ENCODE results near the gene FUT9.
"Not testable (repeated sequence)": the region's sequence is repeated elsewhere in the genome, so short reads cannot be mapped to it uniquely, and the experiment has no call there.

Gene FUT9

GRCh38 chr6:96186094-96186493 is 170.3 kb downstream of the FUT9 start:
- no peak for DNase-seq (ENCODE audit: low read depth in 2 of 2)

GRCh38 chr6:96186516-96187195 is 170.9 kb downstream of the FUT9 start:
- no peak for DNase-seq (ENCODE audit: low read depth in 2 of 2)

GRCh38 chr6:96194675-96195074 is 178.9 kb downstream of the FUT9 start:
- DNase-seq (ENCODE audit: low read depth in 2 of 2): no peak

- DNase-seq (ENCODE audit: low read depth in 2 of 2): no peak
Observed at GRCh38 chr6:96195272-96195671, 179.5 kb downstream of the FUT9 start.

- DNase-seq (ENCODE audit: low read depth in 2 of 2): no peak
Observed at GRCh38 chr6:96196633-96197032, 180.9 kb downstream of the FUT9 start.

DNA sequence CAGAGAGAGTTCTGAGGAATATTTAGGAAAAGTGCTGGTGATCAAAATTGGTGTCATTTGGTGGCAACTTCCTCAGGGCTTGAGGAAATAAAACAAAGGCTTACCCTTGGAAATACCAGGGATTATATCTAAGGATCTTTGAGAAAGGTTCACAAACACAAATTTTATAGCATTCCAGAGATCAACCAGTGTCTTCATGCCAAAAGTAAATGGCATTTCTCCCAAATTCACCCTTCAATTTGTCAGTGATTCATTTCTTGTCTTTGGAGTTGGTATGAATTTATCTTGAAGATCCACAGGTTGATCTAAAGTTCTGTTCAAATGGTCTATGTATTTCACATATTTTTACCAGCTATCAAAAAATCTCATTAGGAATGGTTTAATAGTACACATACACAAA is 181.5 kb downstream of the FUT9 start:
- no peak for DNase-seq (ENCODE audit: low read depth in 2 of 2)

- no peak for DNase-seq (ENCODE audit: low read depth in 2 of 2)
Observed at GRCh38 chr6:96202571-96202970, 186.8 kb downstream of the FUT9 start.

- no peak for DNase-seq (ENCODE audit: low read depth in 2 of 2)
Observed at GRCh38 chr6:96211341-96211740, 195.6 kb downstream of the FUT9 start.

DNA sequence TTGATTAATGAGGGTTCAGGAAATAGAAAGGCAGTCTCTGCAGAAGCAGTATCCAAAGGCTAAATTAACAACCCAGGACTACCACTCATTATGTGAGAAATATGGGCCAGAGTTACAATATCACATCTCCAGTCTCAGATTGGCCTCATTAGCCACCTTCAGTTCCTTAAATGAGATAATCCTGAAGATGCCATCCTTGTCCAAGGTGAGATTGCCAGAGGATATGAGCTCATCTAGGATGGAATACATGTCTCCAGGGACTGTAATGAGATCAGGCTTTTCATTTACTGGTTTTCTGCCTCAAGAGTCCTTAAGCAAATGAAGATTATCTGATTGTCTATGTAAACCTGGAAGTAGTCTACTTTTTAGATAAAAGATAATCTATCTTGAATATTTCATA is 196.3 kb downstream of the FUT9 start:
- no peak for DNase-seq (ENCODE audit: low read depth in 2 of 2)

DNA sequence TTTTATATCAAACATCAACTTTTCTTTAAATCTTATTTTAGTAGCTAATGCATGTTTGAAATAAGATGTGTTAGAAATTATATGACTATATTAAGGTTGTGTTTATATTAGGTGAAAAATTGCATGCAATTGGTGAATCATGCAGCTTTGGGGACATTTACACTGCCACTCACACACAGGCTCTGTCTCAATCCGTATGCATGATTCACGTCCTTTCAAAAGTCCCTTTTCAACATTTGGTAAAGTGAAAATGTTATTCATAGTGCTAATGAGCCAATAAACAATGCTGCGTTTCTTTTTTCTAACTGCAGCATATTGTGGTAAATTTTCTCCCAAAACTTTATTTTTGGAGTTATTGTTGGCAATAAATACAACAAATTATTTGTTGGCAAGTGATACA is 198.0 kb downstream of the FUT9 start:
- DNase-seq (ENCODE audit: low read depth in 2 of 2): no peak

DNA sequence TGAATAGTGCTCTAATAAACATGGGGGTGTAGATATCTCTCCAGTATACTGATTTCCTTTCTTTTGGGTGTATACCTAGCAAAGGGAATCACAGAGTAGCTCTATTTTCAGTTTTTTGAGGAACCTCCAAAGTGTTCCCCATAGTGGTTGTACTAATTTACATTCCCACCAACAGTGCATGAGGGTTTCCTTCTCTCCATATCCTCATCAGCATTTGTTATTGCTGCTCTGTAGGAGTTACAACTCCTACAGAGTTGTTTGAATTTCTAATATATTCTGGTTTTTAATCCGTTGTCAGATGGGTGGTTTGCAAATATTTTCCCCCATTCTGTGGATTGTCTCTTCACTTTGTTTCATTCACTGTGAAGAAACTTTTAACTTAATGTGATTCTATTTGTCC is 207.9 kb downstream of the FUT9 start:
- DNase-seq (ENCODE audit: low read depth in 2 of 2): no peak

DNA sequence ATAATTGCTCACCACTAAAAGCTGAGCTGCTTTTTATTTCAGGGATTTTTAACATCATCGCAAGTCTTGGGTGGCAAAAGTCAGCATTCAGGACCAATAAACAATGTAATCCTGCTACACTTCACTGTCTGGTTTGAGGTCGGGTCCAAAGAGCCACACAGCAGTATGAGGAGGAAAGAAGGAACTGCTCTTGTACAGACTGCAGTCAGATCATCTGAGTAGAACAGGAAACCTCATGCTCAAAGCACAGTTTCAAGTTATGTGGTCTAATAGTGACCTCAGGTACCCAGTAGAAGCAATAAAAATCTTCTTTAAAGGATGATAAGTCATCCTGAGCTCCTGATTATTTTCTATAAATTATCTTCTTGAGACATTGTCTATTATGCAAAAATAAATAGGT is 211.4 kb downstream of the FUT9 start:
- no peak for DNase-seq (ENCODE audit: low read depth in 2 of 2)

DNA sequence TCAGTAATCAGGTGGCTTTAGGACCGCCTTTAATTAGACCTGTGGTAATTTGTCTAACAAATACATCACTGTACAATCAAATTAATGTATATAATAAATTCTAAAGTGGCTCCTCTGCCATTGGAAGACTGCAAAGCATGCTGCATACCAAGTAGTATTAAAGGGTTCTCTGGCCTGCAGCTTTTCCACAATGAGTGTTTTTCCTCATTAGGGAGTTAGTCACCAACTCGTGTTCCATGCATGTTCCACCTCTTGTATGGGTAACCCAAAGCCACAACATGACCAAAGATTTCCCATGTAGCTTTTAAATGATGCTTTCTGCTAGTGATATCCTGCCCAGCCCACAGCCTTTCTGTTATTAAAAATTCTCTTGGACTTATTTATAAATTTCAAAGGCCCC is 218.7 kb downstream of the FUT9 start:
- no peak for DNase-seq (ENCODE audit: low read depth in 2 of 2)

DNA sequence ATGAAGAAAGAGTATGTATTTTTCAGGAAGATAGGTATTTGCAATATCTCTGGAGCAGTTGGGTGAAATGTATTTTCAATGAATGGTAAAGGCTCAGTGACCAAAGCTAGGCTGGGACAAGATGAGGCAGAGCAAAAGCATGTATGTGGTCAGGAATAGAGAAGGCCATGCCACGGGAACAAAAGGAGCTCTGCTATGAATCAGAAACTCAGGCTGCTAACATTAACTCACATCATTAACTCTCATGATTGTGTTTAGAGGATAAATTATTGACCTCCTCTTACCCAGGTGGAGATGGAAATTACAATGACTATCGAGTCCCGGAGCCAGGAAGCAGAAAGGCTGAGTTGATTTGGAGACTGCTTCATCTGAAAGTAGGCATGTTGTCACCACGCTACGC is 220.2 kb downstream of the FUT9 start:
- no peak for DNase-seq (ENCODE audit: low read depth in 2 of 2)

GRCh38 chr6:96236471-96236870 is 220.7 kb downstream of the FUT9 start:
- no peak for DNase-seq (ENCODE audit: low read depth in 2 of 2)

DNA sequence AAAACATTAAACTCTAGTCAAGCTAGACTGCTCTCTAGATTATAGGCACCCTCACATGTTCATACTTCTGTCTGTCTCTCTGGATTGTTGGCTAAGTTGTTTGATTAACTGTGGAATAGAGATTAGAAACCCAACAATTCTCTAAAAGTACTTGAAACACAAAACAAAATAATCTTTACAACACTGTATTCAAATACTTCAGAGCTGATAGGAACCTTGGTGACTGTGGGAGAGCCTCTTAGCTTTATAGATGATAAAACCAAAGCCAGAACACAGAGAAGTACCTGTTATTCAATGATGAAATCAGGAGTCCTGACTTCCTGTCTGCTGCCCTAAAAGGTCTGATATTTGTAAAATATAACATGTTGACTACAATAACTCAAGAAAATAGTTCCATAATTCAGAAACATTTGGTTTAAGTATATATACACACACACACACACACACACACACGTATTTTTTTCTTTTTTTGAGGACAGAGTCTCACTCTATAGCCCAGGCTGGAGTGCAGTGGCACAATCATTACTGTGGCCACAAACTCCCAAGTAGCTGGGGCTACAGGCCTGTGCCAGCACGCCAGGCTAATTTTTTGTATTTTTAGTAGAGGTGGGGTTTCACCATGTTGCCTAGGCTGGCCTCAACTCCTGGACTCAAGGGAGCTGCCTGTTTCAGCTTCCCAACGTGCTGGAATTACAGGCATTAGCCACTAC is 222.0 kb downstream of the FUT9 start:
- DNase-seq (ENCODE audit: low read depth in 2 of 2): no peak

DNA sequence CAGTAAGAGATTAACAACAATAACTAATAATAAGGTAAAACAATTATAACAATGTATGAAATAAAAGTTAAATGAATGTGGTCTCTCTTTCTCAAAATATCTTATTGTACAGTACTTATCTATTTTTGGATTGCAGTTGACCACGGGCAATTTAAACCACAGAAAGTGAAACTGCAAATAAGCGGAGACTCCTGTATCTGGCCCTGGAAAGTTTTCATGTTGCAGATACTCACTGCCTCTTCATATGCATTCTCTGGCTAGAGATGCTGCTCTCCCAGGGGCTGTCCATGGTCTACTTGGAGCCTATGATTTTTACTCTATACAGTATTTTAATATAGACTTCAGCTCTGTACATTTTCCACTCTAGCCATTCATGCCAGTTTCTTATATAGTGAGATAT is 230.8 kb downstream of the FUT9 start:
- no peak for DNase-seq (ENCODE audit: low read depth in 2 of 2)

DNA sequence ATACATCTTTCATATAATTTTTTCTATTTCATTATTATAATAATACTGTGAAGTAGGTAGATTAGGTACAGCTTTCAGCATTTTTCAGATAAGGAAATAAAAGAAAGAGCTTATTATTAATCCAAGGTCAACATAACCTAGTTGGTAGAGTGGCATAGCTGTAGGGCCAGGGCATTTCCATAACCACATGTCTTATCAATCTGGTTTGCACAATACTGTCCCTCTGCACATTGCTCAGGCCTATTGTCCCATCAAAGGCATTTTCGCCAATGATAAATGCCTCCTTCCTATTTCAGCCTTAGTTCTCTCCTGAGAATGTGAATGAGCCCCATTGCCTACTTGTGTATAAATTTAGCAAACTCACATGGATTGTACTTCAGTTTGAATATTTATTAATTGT is 234.0 kb downstream of the FUT9 start:
- DNase-seq (ENCODE audit: low read depth in 2 of 2): no peak

GRCh38 chr6:96257751-96258150 is 242.0 kb downstream of the FUT9 start:
- no peak for DNase-seq (ENCODE audit: low read depth in 2 of 2)

DNA sequence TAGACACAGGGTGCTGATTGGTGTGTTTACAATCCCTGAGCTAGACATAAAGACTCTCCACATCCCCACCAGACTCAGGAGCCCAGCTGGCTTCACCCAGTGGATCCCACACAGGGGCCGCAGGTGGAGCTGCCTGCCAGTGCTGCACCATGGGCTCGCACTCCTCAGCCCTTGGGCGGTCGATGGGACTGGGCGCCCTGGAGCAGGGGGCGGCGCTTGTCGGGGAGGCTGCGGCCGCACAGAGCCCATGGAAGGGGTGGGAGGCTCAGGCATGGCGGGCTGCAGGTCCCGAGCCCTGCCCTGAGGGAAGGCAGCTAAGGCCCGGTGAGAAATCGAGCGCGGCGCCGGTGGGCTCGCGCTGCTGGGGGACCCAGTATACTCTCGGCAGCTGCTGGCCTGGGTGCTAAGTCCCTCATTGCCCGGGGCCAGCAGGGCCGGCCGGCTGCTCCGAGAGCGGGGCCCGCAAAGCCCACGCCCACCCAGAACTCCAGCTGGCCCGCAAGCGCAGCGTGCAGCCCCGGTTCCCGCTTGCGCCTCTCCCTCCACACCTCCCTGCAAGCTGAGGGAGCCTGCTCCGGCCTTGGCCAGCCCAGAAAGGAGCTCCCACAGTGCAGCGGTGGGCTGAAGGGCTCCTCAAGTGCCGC is 245.1 kb downstream of the FUT9 start:
- DNase-seq (ENCODE audit: low read depth in 2 of 2): not testable (repeated sequence)
